ENCODE data around the gene MSL2.
A peak's percentile ranks its signal among the peaks of the same experiment; 100 is the strongest.
"Not testable (repeated sequence)": the region's sequence is repeated elsewhere in the genome, so short reads cannot be mapped to it uniquely, and the experiment has no call there.

MSL2 gene

GRCh38 chr3:136194409-136195257, 1.5 kb downstream of the MSL2 start:
- no peaks in the 10 kb centered on the region for H3K9me3 ChIP-seq (ENCODE audit: insufficient read depth, low read length)
- H3K9ac ChIP-seq (ENCODE audit: low read length): peak overlapping the region; percentile 94
- H3K4me2 ChIP-seq (ENCODE audit: low read depth, low read length, poor library complexity, severe bottlenecking): peak overlapping the region; percentile 96
- H3K9me2 ChIP-seq (replicated peaks; ENCODE audit: insufficient read depth, low read length): no peaks in the 10 kb centered on the region
- peak overlapping the region; percentile 91 for H3K4me3 ChIP-seq (ENCODE audit: insufficient read depth, low read length, poor library complexity, severe bottlenecking)
- peaks cover 20% of the 10 kb centered on the region; the same call in 1 of the 2 replicates for H3F3A ChIP-seq (ENCODE audit: insufficient read depth)
- H3K79me2 ChIP-seq (ENCODE audit: insufficient read depth, low read length): peaks cover 60% of the 10 kb centered on the region
- no peak for TF ChIP-seq EZH2phosphoT487 (conservative IDR thresholded peaks at IDR 0.05; ENCODE audit: low read length)
- TF ChIP-seq, protein P1, sequence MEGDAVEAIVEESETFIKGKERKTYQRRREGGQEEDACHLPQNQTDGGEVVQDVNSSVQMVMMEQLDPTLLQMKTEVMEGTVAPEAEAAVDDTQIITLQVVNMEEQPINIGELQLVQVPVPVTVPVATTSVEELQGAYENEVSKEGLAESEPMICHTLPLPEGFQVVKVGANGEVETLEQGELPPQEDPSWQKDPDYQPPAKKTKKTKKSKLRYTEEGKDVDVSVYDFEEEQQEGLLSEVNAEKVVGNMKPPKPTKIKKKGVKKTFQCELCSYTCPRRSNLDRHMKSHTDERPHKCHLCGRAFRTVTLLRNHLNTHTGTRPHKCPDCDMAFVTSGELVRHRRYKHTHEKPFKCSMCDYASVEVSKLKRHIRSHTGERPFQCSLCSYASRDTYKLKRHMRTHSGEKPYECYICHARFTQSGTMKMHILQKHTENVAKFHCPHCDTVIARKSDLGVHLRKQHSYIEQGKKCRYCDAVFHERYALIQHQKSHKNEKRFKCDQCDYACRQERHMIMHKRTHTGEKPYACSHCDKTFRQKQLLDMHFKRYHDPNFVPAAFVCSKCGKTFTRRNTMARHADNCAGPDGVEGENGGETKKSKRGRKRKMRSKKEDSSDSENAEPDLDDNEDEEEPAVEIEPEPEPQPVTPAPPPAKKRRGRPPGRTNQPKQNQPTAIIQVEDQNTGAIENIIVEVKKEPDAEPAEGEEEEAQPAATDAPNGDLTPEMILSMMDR (IDR thresholded peaks at IDR 0.05; ENCODE audit: insufficient read depth, low read length, poor library complexity, severe bottlenecking): no peak
- peaks cover 31% of the 10 kb centered on the region for H4K20me1 ChIP-seq (ENCODE audit: low read depth, low read length)
- H3K27me3 ChIP-seq (ENCODE audit: low read length): no peaks in the 10 kb centered on the region
- peak overlapping the region; percentile 98 for H3K27ac ChIP-seq (ENCODE audit: low read depth, low read length)
- H2AFZ ChIP-seq (ENCODE audit: low read depth, low read length, severe bottlenecking): no peak overlapping the region
- peaks cover 11% of the 10 kb centered on the region; the same call in 1 of the 2 replicates for H3K36me3 ChIP-seq (ENCODE audit: low read length)

- H3K4me2 ChIP-seq (ENCODE audit: low read depth, low read length, poor library complexity, severe bottlenecking): peak overlapping the region; percentile 96
- H3F3A ChIP-seq (ENCODE audit: insufficient read depth): peaks cover 20% of the 10 kb centered on the region; the same call in 1 of the 2 replicates
- H3K27me3 ChIP-seq (ENCODE audit: low read length): no peaks in the 10 kb centered on the region
- peak overlapping the region; percentile 98 for H3K27ac ChIP-seq (ENCODE audit: low read depth, low read length)
- H2AFZ ChIP-seq (ENCODE audit: low read depth, low read length, severe bottlenecking): no peak overlapping the region
- peaks cover 71% of the 10 kb centered on the region for H3K79me2 ChIP-seq (ENCODE audit: insufficient read depth, low read length)
- peak overlapping the region; percentile 91 for H3K4me3 ChIP-seq (ENCODE audit: insufficient read depth, low read length, poor library complexity, severe bottlenecking)
- no peaks in the 10 kb centered on the region for H3K9me3 ChIP-seq (ENCODE audit: insufficient read depth, low read length)
- H4K20me1 ChIP-seq (ENCODE audit: low read depth, low read length): peaks cover 32% of the 10 kb centered on the region
- peak overlapping the region; percentile 94 for H3K9ac ChIP-seq (ENCODE audit: low read length)
- TF ChIP-seq, protein P1 (IDR thresholded peaks at IDR 0.05; ENCODE audit: insufficient read depth, low read length, poor library complexity, severe bottlenecking): no peak
- H3K36me3 ChIP-seq (ENCODE audit: low read length): peaks cover 11% of the 10 kb centered on the region; the same call in 1 of the 2 replicates
- H3K9me2 ChIP-seq (replicated peaks; ENCODE audit: insufficient read depth, low read length): no peaks in the 10 kb centered on the region
Measured at GRCh38 chr3:136193278-136194054, 2.7 kb downstream of the MSL2 start.

GRCh38 chr3:136192831-136193230, 3.3 kb downstream of the MSL2 start:
- Histone ChIP-seq H3K79me2 (ENCODE audit: insufficient read depth, low read length) (peaks cover 78% of the 10 kb centered on the region), H3K9me2 (replicated peaks; ENCODE audit: insufficient read depth, low read length) (no peaks in the 10 kb centered on the region), H3K9me3 (ENCODE audit: insufficient read depth, low read length) (no peaks in the 10 kb centered on the region), H4K20me1 (ENCODE audit: low read depth, low read length) (peaks cover 32% of the 10 kb centered on the region), H3K4me3 (ENCODE audit: insufficient read depth, low read length, poor library complexity, severe bottlenecking) (peak overlapping the region; percentile 91), H3K27ac (ENCODE audit: low read depth, low read length) (peak overlapping the region; percentile 98; the same call in 1 of the 2 replicates), H3K27me3 (ENCODE audit: low read length) (no peaks in the 10 kb centered on the region), H3K36me3 (ENCODE audit: low read length) (peaks cover 11% of the 10 kb centered on the region; the same call in 1 of the 2 replicates), H2AFZ (ENCODE audit: low read depth, low read length, severe bottlenecking) (no peak overlapping the region), H3K9ac (ENCODE audit: low read length) (peak overlapping the region; percentile 94), H3K4me2 (ENCODE audit: low read depth, low read length, poor library complexity, severe bottlenecking) (peak overlapping the region; percentile 96), H3F3A (ENCODE audit: insufficient read depth) (peaks cover 20% of the 10 kb centered on the region; the same call in 1 of the 2 replicates)
- TF ChIP-seq, protein P1 (IDR thresholded peaks at IDR 0.05; ENCODE audit: insufficient read depth, low read length, poor library complexity, severe bottlenecking): no peak
- TF ChIP-seq EZH2phosphoT487 (conservative IDR thresholded peaks at IDR 0.05; ENCODE audit: low read length): no peak

- not testable (repeated sequence) for H3K27me3 ChIP-seq (ENCODE audit: low read length); H3K9me2 ChIP-seq (replicated peaks; ENCODE audit: insufficient read depth, low read length); H3K9me3 ChIP-seq (ENCODE audit: insufficient read depth, low read length); H2AFZ ChIP-seq (ENCODE audit: low read depth, low read length, severe bottlenecking)
- peaks cover 38% of the 10 kb centered on the region for H4K20me1 ChIP-seq (ENCODE audit: low read depth, low read length)
- peak overlapping the region; percentile 94 for H3K9ac ChIP-seq (ENCODE audit: low read length)
- H3K27ac ChIP-seq (ENCODE audit: low read depth, low read length): 0 out of 2 replicates have a peak overlapping the region, but pooled peaks have one; percentile 98
- H3K4me3 ChIP-seq (ENCODE audit: insufficient read depth, low read length, poor library complexity, severe bottlenecking): peak overlapping the region; percentile 91
- H3K79me2 ChIP-seq (ENCODE audit: insufficient read depth, low read length): peaks cover 84% of the 10 kb centered on the region
- H3K4me2 ChIP-seq (ENCODE audit: low read depth, low read length, poor library complexity, severe bottlenecking): peak overlapping the region; percentile 96
- peaks cover 20% of the 10 kb centered on the region; the same call in 1 of the 2 replicates for H3F3A ChIP-seq (ENCODE audit: insufficient read depth)
- H3K36me3 ChIP-seq (ENCODE audit: low read length): peaks cover 11% of the 10 kb centered on the region; the same call in 1 of the 2 replicates
Measured at GRCh38 chr3:136192195-136192594, 3.9 kb downstream of the MSL2 start.
